ENCODE measurements around the gene DNAAF8.

The DNAAF8 gene

GRCh38 chr16:4785758-4786433 lies 51.6 kb downstream of the DNAAF8 start:
- no peak for DNase-seq

GRCh38 chr16:4787068-4787467 lies 52.7 kb downstream of the DNAAF8 start:
- DNase-seq: no peak

- DNase-seq: no peak
Measured at GRCh38 chr16:4787627-4788482, 53.5 kb downstream of the DNAAF8 start, which contains the start of gene SEPTIN12. Gene SEPTIN12 (minus strand): TSS chr16:4788345. CDS start chr16:4787645, 700 bp downstream.

- no peak for DNase-seq
Measured at GRCh38 chr16:4788489-4788889, 54.2 kb downstream of the DNAAF8 start.

GRCh38 chr16:4788910-4789309 lies 54.6 kb downstream of the DNAAF8 start:
- no peak for DNase-seq

GRCh38 chr16:4790261-4790660 lies 55.9 kb downstream of the DNAAF8 start:
- no peak for DNase-seq

GRCh38 chr16:4790871-4791270 lies 56.5 kb downstream of the DNAAF8 start:
- no peak for DNase-seq

- no peak for DNase-seq
Measured at GRCh38 chr16:4792951-4793513, 58.7 kb downstream of the DNAAF8 start.

- DNase-seq: peak; percentile 41
Measured at GRCh38 chr16:4795181-4795827, 61.0 kb downstream of the DNAAF8 start, which contains the start of gene SMIM22. Gene SMIM22 (plus strand): TSS chr16:4795369. CDS start chr16:4795735, 366 bp downstream.

- DNase-seq: no peak
Measured at GRCh38 chr16:4795828-4796572, 61.7 kb downstream of the DNAAF8 start.

- no peak for DNase-seq
Measured at GRCh38 chr16:4796982-4797804, 62.9 kb downstream of the DNAAF8 start.

- no peak for DNase-seq
Measured at GRCh38 chr16:4797805-4798252, 63.5 kb downstream of the DNAAF8 start.

GRCh38 chr16:4798456-4798855 lies 64.1 kb downstream of the DNAAF8 start:
- DNase-seq: no peak
